Activated T-helper 1 cell treated with anti-CD3 and anti-CD28 coated beads, Interleukin-12 subunit alpha, Interleukin-12 subunit beta, Interleukin-2, Interleukin-4 antibody, amounts not matched to agents 30 ng/mL and 10 ng/mL and 1 ng/mL, durations not matched to agents 14 hours and 24 hours and 36 hours (primary cell): Measurements from ENCODE around the gene RAB11FIP4. TPM values are rescaled to one million over a fixed set of nuclear protein-coding genes. Genes with fewer than 3 reads are reported as not detected.
A peak's percentile ranks its signal among the peaks of the same experiment; 100 is the strongest.

Experiments used
- DNase-seq: peaks from one replicate; pipeline ENCODE4 v3.0.0; 2021; ENCODE audit warnings: low spot score
- H3K27ac Mint-ChIP-seq: one replicate; pipeline ENCODE4 v1.8.0; 2021; ENCODE audit warnings: mild to moderate bottlenecking, mixed read lengths
- H3K27me3 Mint-ChIP-seq: one replicate; pipeline ENCODE4 v1.8.0; 2022; ENCODE audit warnings: mild to moderate bottlenecking, moderate library complexity, mixed read lengths; ENCODE audit not compliant: insufficient read depth
- H3K36me3 Mint-ChIP-seq: one replicate; pipeline ENCODE4 v1.8.0; 2021; ENCODE audit warnings: low read depth, mixed read lengths
- H3K4me1 Mint-ChIP-seq: one replicate; pipeline ENCODE4 v1.8.0; 2021; ENCODE audit warnings: low read depth, mixed read lengths
- H3K4me3 Mint-ChIP-seq: one replicate; pipeline ENCODE4 v1.8.0; 2021; ENCODE audit warnings: mild to moderate bottlenecking, moderate library complexity, mixed read lengths
- H3K9me3 Mint-ChIP-seq: one replicate; pipeline ENCODE4 v1.8.0; 2021; ENCODE audit warnings: mixed read lengths
- intact Hi-C: fragments of 100-400 bp; cut with micrococcal nuclease; formaldehyde crosslinking; loops from one replicate; pipeline ENCODE4 v1.15.1; 2024
- total RNA-seq: library from RNA; stranded (reverse); gene quantifications from 2 replicates; pipeline ENCODE4 v1.2.3, GENCODE V29; 2022

RAB11FIP4 gene
- total RNA-seq, 1 donor from 2014 or later: 28.7 TPM

DNA sequence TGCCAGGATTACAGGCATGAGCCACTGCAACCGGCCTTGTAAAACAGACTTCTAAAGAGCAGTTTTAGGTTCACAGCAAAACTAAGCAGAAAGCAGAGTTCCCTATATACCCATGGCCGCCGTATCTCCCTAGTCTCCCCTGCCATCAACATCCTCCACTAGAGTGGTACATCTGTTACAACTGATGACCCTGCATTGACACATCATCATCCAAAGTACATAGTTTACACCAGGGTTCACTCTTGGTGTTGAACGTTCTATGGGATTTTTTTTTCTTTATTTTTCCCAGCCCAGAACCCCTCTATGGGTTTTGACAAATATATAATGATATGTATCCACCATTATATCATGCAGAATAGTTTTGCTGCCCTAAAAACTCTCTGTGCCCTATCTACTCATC, 155.2 kb downstream of the RAB11FIP4 start:
- H3K27ac Mint-ChIP-seq: no peak overlapping the region
- H3K27me3 Mint-ChIP-seq: no peaks in the 10 kb centered on the region
- no peaks in the 10 kb centered on the region for H3K9me3 Mint-ChIP-seq
- H3K4me3 Mint-ChIP-seq: no peak overlapping the region
- DNase-seq: no peak
- intact Hi-C loops: no loop called here
- H3K36me3 Mint-ChIP-seq: peaks cover 4% of the 10 kb centered on the region
- H3K4me1 Mint-ChIP-seq: peaks cover 15% of the 10 kb centered on the region

DNA sequence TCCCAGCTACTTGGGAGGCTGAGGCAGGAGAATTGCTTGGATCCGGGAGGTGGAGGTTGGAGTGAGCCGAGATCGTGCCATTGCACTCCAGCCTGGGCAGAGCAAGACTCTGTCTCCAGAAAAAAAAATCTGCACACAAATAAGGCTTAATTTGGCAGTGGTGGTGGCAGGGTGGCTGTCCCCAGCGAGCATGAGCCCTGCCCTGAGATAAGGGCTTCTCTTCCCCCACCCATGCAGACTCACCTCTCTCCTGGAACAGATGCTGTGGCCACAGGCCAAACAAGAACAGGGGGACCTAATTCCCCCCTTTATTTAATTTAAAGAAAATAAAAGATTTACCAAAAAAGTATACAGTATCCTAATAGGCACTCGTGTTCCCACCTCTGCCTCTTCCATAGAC, 157.2 kb downstream of the RAB11FIP4 start:
- peaks cover 15% of the 10 kb centered on the region for H3K4me1 Mint-ChIP-seq
- peaks cover 14% of the 10 kb centered on the region for H3K27me3 Mint-ChIP-seq
- H3K9me3 Mint-ChIP-seq: no peaks in the 10 kb centered on the region
- intact Hi-C loops: loop anchor here (2.0 kb wide), 2 partner anchors 40 to 54 kb away; no protein-coding TSS in a partner anchor
- peak overlapping the region; percentile 89 for H3K27ac Mint-ChIP-seq
- H3K36me3 Mint-ChIP-seq: peaks cover 4% of the 10 kb centered on the region
- peak overlapping the region; percentile 92 for H3K4me3 Mint-ChIP-seq
- DNase-seq: no peak

DNA sequence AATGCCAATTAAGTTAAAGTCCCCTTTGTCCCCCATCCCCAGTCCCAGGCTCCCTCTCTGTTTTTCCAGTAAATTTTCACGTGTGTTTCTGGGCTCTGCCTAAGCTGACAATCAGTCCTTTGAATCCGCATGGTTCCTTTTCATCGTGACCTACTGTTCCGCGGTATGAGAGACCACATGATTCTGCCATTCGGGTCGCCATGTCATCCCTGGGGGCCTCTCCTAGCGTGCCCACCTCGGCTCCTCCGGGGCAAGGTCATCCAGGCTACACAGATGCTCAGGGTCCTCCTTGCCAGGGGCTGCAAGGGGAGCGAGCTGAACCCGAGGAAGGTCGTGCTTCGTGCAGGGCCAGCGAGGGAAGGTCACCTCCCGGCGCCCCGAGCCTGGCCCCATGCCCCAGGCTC, 157.6 kb downstream of the RAB11FIP4 start:
- H3K4me1 Mint-ChIP-seq: peaks cover 15% of the 10 kb centered on the region
- H3K9me3 Mint-ChIP-seq: no peaks in the 10 kb centered on the region
- no peak for DNase-seq
- peak overlapping the region; percentile 89 for H3K27ac Mint-ChIP-seq
- intact Hi-C loops: loop anchor here (2.0 kb wide), 2 partner anchors 40 to 54 kb away; no protein-coding TSS in a partner anchor
- peaks cover 4% of the 10 kb centered on the region for H3K36me3 Mint-ChIP-seq
- peaks cover 17% of the 10 kb centered on the region for H3K27me3 Mint-ChIP-seq
- peak overlapping the region; percentile 92 for H3K4me3 Mint-ChIP-seq

- H3K27ac Mint-ChIP-seq: peak overlapping the region; percentile 89
- no peaks in the 10 kb centered on the region for H3K9me3 Mint-ChIP-seq
- H3K4me1 Mint-ChIP-seq: peaks cover 15% of the 10 kb centered on the region
- H3K4me3 Mint-ChIP-seq: peak overlapping the region; percentile 92
- peaks cover 18% of the 10 kb centered on the region for H3K27me3 Mint-ChIP-seq
- peaks cover 4% of the 10 kb centered on the region for H3K36me3 Mint-ChIP-seq
- DNase-seq: peak; percentile 86
- intact Hi-C loops: loop anchor here (1.0 to 2.0 kb wide), 5 partner anchors 9 to 131 kb away; no protein-coding TSS in a partner anchor
Measured at GRCh38 chr17:31549525-31550388, 158.3 kb downstream of the RAB11FIP4 start.

DNA sequence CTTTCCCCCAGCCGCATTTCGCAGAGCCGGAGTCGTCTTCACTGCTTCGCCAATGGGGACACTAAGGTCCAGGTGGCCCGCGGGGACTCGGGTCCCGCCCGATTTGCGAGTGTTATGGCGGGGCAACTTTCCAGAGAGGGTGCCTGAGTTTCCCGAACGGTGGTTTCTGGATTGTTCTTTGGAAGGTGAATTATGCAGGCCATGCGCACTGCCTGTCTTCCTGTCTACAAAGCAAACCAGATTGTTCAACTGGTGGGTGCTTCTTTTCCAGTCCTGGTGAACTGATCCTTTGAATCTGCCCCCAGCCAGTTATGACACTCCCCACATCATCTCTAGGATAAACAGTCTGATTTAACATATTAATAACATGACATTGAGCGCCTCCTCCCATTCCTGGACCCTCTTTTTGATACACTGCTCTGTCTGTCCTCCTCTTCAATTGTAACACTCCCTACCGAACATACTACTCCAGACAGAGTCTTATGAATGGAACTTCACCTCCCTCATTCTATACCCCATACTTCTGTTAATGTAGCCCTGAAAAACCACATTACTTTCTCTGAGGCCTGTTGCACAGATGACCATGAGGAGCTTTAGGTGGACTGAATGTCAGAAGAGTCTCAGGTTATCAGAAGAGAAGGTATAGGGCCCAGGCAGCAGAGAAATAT, 159.0 kb downstream of the RAB11FIP4 start:
- peak overlapping the region; percentile 58 for H3K27ac Mint-ChIP-seq
- H3K4me1 Mint-ChIP-seq: peaks cover 20% of the 10 kb centered on the region
- H3K9me3 Mint-ChIP-seq: no peaks in the 10 kb centered on the region

GRCh38 chr17:31552568-31552967, 161.1 kb downstream of the RAB11FIP4 start:
- H3K4me1 Mint-ChIP-seq: peaks cover 21% of the 10 kb centered on the region
- H3K9me3 Mint-ChIP-seq: no peaks in the 10 kb centered on the region
- peaks cover 3% of the 10 kb centered on the region for H3K36me3 Mint-ChIP-seq
- intact Hi-C loops: no loop called here
- H3K27ac Mint-ChIP-seq: no peak overlapping the region
- no peak overlapping the region for H3K4me3 Mint-ChIP-seq
- peaks cover 24% of the 10 kb centered on the region for H3K27me3 Mint-ChIP-seq
- no peak for DNase-seq

More for the DNA sequence above, 159.0 kb downstream of the RAB11FIP4 start:
- DNase-seq: no peak
- intact Hi-C loops: loop anchor here (1.0 kb wide), 3 partner anchors 8 to 130 kb away; no protein-coding TSS in a partner anchor
- Mint-ChIP-seq H3K4me3 (peak overlapping the region; percentile 70), H3K36me3 (peaks cover 4% of the 10 kb centered on the region), H3K27me3 (peaks cover 21% of the 10 kb centered on the region)

GRCh38 chr17:31553506-31553905, 162.0 kb downstream of the RAB11FIP4 start:
- Mint-ChIP-seq H3K4me1 (peaks cover 13% of the 10 kb centered on the region), H3K36me3 (no peaks in the 10 kb centered on the region), H3K27me3 (peaks cover 24% of the 10 kb centered on the region), H3K9me3 (no peaks in the 10 kb centered on the region), H3K4me3 (no peak overlapping the region), H3K27ac (no peak overlapping the region)
- intact Hi-C loops: no loop called here
- no peak for DNase-seq

DNA sequence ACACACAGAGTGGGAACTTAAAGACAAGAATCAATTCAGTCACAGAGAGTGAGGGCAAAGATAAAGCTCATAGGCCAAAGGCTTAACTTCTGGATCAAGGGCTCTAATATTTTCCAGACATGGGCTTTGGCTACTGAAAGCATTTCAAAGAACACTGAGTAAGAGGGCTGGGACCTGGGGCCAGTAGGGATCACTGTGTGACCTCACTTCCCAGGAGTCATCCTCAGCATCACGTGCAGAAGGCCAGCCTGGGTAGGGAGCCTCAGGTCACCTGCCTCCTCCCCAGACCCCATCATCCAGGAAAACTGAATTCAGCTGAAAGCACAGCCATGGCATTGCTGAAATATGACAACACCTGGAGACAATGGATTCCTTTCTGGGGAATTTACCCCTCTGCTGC, 163.5 kb downstream of the RAB11FIP4 start:
- intact Hi-C loops: no loop called here
- Mint-ChIP-seq H3K9me3 (no peaks in the 10 kb centered on the region), H3K27me3 (peaks cover 24% of the 10 kb centered on the region), H3K36me3 (no peaks in the 10 kb centered on the region), H3K4me1 (peaks cover 13% of the 10 kb centered on the region), H3K27ac (no peak overlapping the region), H3K4me3 (no peak overlapping the region)
- DNase-seq: no peak

DNA sequence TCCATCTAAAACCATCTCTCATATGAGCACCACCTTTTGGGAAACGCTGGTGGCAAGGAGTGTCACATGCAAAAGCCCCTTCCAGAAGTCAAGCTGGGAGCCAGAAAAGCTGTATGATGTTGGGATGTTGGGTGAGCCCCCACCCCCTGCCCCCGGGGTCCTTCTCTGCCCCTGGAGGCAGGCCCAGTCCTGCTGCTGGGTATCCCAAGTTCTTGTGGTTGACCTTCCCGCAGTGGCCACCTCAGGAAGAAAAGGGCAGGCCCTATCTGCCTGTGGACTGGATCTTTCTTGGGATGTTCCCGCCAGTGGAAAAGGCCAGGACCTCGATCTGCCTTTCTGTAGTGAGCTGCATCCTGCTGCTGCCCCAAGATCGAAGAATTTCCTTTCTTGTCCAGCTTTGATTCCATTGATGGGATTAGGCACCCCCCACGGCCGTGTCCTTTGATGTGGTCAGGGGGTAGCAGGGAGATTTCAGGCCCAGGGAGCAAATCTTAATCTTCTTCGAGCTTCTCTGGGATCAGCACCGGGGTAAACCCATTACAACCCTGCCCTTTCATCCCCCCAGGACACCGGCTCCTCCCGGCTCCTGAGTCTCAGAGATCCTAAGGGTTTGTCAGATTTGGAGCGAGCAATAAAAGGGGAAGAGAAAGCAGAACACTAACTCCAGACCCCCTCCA, 165.6 kb downstream of the RAB11FIP4 start:
- peaks cover 13% of the 10 kb centered on the region for H3K4me1 Mint-ChIP-seq
- no peaks in the 10 kb centered on the region for H3K9me3 Mint-ChIP-seq
- intact Hi-C loops: no loop called here
- peaks cover 33% of the 10 kb centered on the region for H3K27me3 Mint-ChIP-seq
- H3K36me3 Mint-ChIP-seq: no peaks in the 10 kb centered on the region
- H3K4me3 Mint-ChIP-seq: no peak overlapping the region
- no peak overlapping the region for H3K27ac Mint-ChIP-seq
- DNase-seq: no peak

GRCh38 chr17:31558748-31559583, 167.5 kb downstream of the RAB11FIP4 start:
- Mint-ChIP-seq H3K27ac (peak overlapping the region; percentile 18), H3K4me3 (peak overlapping the region; percentile 76), H3K36me3 (no peaks in the 10 kb centered on the region)

DNA sequence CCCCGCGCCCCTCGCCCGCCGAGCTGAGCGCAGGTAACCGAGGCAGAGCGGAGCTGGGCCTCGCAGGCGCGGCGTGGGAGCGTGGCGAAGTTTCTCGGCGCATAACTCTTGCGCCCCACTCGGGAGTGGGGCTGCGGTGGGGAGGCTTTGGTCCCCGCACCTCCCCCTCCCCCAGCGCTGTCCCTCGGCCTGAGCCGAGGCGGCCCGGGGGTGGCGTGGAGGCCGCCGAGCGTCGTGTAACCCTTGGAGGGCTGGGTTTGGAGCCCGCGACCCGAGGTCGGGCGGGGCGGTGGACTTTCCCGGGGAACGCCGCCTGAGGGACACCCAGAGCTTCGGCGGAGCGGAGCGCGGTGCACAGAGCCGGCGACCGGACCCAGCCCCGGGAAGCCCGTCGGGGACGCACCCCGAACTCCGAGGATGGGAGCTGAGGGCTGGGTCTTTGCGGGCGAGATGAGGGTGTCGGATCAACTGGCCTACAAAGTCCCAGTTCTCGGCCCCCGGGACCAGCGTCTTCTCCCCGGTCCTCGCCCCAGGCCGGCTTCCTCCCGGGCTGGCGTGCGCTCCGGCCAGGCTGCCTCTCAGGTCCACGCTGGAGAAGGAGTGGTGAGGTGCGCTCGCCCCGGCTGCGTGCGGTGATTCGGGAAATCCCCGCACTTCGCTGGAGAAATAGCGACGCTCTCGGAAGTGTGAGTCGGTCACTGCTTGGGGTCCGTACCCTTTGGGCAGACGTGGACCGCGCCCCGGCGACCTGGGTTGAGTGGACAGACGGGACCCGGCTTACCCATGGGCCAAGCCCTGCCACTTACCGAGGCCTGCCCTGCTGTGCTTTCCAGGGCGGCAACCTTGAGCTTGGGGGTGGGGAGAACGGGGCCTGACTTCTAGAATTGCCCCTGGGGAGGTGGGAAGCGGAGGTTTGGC, 168.4 kb downstream of the RAB11FIP4 start:
- DNase-seq: no peak
- Mint-ChIP-seq H3K27ac (no peak overlapping the region), H3K36me3 (no peaks in the 10 kb centered on the region), H3K9me3 (no peaks in the 10 kb centered on the region), H3K27me3 (peaks cover 17% of the 10 kb centered on the region), H3K4me1 (peaks cover 13% of the 10 kb centered on the region), H3K4me3 (peak overlapping the region; percentile 47)
- intact Hi-C loops: loop anchor here (2.0 kb wide), 2 partner anchors 299 to 341 kb away; partner anchors contain the start of genes COPRS and UTP6

More at GRCh38 chr17:31558748-31559583, 167.5 kb downstream of the RAB11FIP4 start:
- Mint-ChIP-seq H3K27me3 (peaks cover 20% of the 10 kb centered on the region), H3K4me1 (peaks cover 13% of the 10 kb centered on the region), H3K9me3 (no peaks in the 10 kb centered on the region)
- DNase-seq: peak; percentile 31
- intact Hi-C loops: loop anchor here (1.0 to 2.0 kb wide), 4 partner anchors 9 to 342 kb away; partner anchors contain the start of genes COPRS and UTP6
